CD4-positive, alpha-beta T cell (primary cell): ENCODE results near the gene SPINK1. TPM values are rescaled to one million over a fixed set of nuclear protein-coding genes. Genes with fewer than 3 reads are reported as not detected.

Experiments used
- ATAC-seq: fragments of 200-7000 bp; cut with Tn5 transposase; one replicate; pipeline ENCODE4 v1.10.0; 2022; ENCODE audit warnings: mild to moderate bottlenecking; ENCODE audit not compliant: poor library complexity
- CTCF ChIA-PET: fragments of 350-600 bp; sonication (Branson Sonifier 250); formaldehyde crosslinking; loops from one replicate; lab custom pipeline; 2021; ENCODE audit warnings: antibody characterized with exemption, inconsistent platforms; lab: Charles Lee
- POLR2A ChIA-PET: fragments of 350-600 bp; sonication (Branson Sonifier 250); formaldehyde crosslinking; loops from one replicate; lab custom pipeline; 2021; ENCODE audit warnings: antibody characterized with exemption, inconsistent platforms; lab: Charles Lee
- DNase-seq, 14 experiments: peaks; one replicate each; pipeline ENCODE4 v3.0.0-alpha.2; 2013 to 2020; ENCODE audit warnings: mixed read lengths in 2 of 14
- H3K27ac ChIP-seq, 2 donors: one replicate each; pipeline versions ENCODE4 v1.5.1 to v1.7.0; 2013; ENCODE audit warnings: low read length in 2 of 2, low read depth in 1 of 2, mild to moderate bottlenecking in 1 of 2
- H3K27me3 ChIP-seq, 2 experiments: 1 replicate in 1 of 2; 2 replicates in 1 of 2; pipeline versions ENCODE4 v1.6.1 to v1.7.0; 2013; ENCODE audit warnings: low read length in 2 of 2, control low read depth in 1 of 2, mild to moderate bottlenecking in 1 of 2, moderate library complexity in 1 of 2; ENCODE audit not compliant: insufficient read depth in 2 of 2, control insufficient read depth in 1 of 2
- H3K36me3 ChIP-seq: one replicate; pipeline ENCODE4 v1.6.1; 2013; ENCODE audit warnings: low read length, control low read depth; ENCODE audit not compliant: insufficient read depth
- H3K4me1 ChIP-seq: one replicate; pipeline ENCODE4 v1.6.1; 2013; ENCODE audit warnings: low read length, control low read depth; ENCODE audit not compliant: insufficient read depth
- H3K4me3 ChIP-seq: one replicate; pipeline ENCODE4 v1.5.1; 2013; ENCODE audit warnings: mild to moderate bottlenecking, low read length, moderate library complexity
- H3K9me3 ChIP-seq, 2 experiments: 1 replicate in 1 of 2; 2 replicates in 1 of 2; pipeline versions ENCODE4 v1.6.1 to v1.7.0; 2013; ENCODE audit warnings: low read length in 2 of 2, mild to moderate bottlenecking in 2 of 2, control low read depth in 1 of 2, moderate library complexity in 1 of 2; ENCODE audit not compliant: control insufficient read depth in 1 of 2, insufficient read depth in 1 of 2
- H3K27ac Mint-ChIP-seq: one replicate; pipeline ENCODE4 v1.8.0; 2020; ENCODE audit warnings: mixed read lengths
- H3K27me3 Mint-ChIP-seq: one replicate; pipeline ENCODE4 v1.8.0; 2021; ENCODE audit warnings: mixed read lengths
- H3K36me3 Mint-ChIP-seq: one replicate; pipeline ENCODE4 v1.8.0; 2021; ENCODE audit warnings: low read depth, mixed read lengths
- H3K4me1 Mint-ChIP-seq: one replicate; pipeline ENCODE4 v1.8.0; 2021; ENCODE audit warnings: low read depth, mixed read lengths
- H3K4me3 Mint-ChIP-seq: one replicate; pipeline ENCODE4 v1.8.0; 2020; ENCODE audit warnings: mild to moderate bottlenecking, mixed read lengths
- H3K9me3 Mint-ChIP-seq: one replicate; pipeline ENCODE4 v1.8.0; 2020; ENCODE audit warnings: mixed read lengths
- intact Hi-C, 2 experiments: fragments of 100-400 bp; cut with DNase I in 1 of 2; cut with micrococcal nuclease in 1 of 2; formaldehyde crosslinking; loops; one replicate each; pipeline versions ENCODE4 v1.15.1 to v1.9.0; 2023 to 2025; cut with DNase I, micrococcal nuclease
- total RNA-seq, 174 experiments: library from RNA in 2 of 174; stranded (reverse) in 2 of 174; gene quantifications; one replicate each; pipeline ENCODE4 v1.2.3 and lab custom pipeline; 2021 to 2026
- TF ChIP-seq, protein P1 (sequence below): fragments of 200-600 bp; IDR thresholded peaks from one replicate; pipeline ENCODE4 v1.8.0; 2022; ENCODE audit warnings: antibody characterized with exemption, mild to moderate bottlenecking

The SPINK1 gene
- total RNA-seq, 2 experiments from 2014 or later, result not detected

DNA sequence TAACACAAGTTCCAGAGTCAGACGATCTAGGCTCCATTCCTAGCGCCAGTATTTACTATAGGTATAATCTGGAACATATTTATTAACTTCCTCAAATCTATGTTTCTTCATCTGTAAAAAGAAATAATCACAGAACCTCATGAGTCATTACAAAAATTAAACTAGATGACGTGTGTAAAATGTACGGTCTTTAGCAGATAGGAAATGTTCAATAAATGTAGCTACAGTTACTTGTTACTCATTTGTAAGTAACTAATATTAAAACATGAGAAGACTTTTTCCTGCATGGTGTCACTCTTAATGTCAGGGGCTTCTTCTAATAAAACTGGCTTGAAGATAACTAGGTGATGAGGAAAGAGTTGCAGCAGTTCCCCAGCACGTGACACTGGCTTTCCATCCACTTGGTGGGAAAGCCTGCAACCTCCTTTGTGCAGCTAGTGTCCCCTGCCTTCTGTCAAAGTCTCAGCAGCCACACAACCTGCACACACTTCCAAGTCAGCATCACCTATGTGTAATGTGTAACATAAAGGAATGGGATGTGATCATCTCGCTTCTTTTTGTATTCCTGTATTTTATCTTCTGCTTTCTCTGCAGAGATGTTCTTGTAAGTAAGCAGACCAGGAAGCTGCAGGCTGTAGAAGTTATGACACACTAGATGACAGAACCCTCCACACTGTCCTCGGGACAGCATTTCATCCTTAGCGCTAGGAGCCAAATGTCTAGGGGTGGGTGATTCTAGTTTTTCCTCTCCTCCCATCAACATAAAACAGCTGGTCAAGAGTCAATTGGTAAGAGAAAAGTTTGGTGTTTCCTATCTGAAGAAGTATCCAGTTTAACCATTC, 47.1 kb downstream of the SPINK1 start:
- DNase-seq (no peak), ATAC-seq (no peak)
- Mint-ChIP-seq H3K4me3 (no peak overlapping the region), H3K36me3 (no peaks in the 10 kb centered on the region), H3K4me1 (peaks cover 21% of the 10 kb centered on the region), H3K27ac (no peak overlapping the region), H3K9me3 (no peaks in the 10 kb centered on the region), H3K27me3 (no peaks in the 10 kb centered on the region)
- H3K9me3 ChIP-seq, result peaks cover 0 to 4% of the 10 kb centered on the region in 2 experiments
- H3K4me1 ChIP-seq, result peaks cover 7% of the 10 kb centered on the region
- H3K27me3 ChIP-seq, result no peaks in the 10 kb centered on the region
- H3K36me3 ChIP-seq, result no peaks in the 10 kb centered on the region
- H3K4me3 ChIP-seq, result no peak overlapping the region
- TF ChIP-seq, protein P1, sequence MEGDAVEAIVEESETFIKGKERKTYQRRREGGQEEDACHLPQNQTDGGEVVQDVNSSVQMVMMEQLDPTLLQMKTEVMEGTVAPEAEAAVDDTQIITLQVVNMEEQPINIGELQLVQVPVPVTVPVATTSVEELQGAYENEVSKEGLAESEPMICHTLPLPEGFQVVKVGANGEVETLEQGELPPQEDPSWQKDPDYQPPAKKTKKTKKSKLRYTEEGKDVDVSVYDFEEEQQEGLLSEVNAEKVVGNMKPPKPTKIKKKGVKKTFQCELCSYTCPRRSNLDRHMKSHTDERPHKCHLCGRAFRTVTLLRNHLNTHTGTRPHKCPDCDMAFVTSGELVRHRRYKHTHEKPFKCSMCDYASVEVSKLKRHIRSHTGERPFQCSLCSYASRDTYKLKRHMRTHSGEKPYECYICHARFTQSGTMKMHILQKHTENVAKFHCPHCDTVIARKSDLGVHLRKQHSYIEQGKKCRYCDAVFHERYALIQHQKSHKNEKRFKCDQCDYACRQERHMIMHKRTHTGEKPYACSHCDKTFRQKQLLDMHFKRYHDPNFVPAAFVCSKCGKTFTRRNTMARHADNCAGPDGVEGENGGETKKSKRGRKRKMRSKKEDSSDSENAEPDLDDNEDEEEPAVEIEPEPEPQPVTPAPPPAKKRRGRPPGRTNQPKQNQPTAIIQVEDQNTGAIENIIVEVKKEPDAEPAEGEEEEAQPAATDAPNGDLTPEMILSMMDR, result no peak
- ChIA-PET CTCF (interaction anchor here (0.5 kb wide), 1 partner anchor 142 kb away, joined by 5 read pairs; no protein-coding TSS in a partner anchor), POLR2A (no interaction called here)
- intact Hi-C loops, result loop anchor here in 1 of 2 experiments (5.0 kb wide), 1 partner anchor 38 kb away; no protein-coding TSS in a partner anchor
- no peak overlapping the region for H3K27ac ChIP-seq

DNA sequence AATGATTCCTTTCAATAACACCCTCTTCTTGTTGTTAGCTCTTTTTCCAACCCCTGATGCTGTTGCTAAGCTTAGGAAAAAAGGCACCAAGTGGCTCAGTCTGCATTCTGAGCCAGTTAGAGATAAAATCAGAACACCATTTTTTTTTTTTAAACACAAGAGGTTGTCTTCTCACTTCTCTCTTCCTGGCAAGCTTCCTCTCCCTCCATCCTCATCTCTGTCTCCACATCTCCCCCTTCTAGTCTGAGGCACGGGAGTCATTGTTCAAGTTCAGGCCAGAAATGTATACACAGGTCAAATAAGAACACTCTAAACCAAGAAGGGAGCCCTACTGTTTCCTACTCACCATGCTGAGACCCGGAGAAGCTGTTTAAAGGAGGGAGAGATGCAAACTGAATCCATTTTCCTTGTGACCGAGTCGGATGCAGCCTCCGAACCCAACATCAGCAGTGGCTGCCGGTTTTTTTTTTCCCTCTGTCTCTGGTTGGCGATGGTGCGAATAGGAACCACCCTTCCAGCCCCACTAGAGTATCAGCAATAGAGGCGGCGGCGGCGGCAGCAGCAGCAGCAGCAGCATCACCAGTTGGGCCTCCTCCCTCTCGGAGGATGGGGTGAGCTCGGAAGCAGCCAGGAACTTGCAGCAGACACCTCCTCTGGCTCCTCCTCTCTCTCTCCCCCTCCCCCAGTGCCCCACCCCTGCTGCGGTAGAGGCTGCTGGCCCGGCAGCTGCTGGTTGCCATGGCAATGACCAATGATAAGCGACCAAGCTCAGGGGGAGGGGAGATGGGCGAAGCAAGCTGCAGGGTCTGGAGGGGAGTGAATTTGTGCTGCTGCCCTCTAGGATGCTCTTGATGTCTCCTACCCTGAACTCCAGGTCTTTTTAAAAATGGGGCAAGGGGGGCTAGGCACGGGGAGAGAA, 49.1 kb downstream of the SPINK1 start, which contains the start of gene JAKMIP2:
Gene JAKMIP2 (minus strand): TSS at position 619 of the 919 bp plus-strand sequence. CDS start 110,922 bp downstream, outside the sequence.
- Mint-ChIP-seq H3K36me3 (no peaks in the 10 kb centered on the region), H3K27ac (peak within 1 kb of the TSS; percentile 86), H3K4me1 (peaks cover 21% of the 10 kb centered on the region), H3K4me3 (peak within 1 kb of the TSS; percentile 87), H3K27me3 (no peaks in the 10 kb centered on the region), H3K9me3 (no peaks in the 10 kb centered on the region)
- TF ChIP-seq, protein P1, result no peak
- H3K4me1 ChIP-seq, result peaks cover 7% of the 10 kb centered on the region
- ChIA-PET POLR2A (interaction anchor here (0.6 kb wide), 1 partner anchor 1361 kb away, joined by 4 read pairs; no protein-coding TSS in a partner anchor), CTCF (interaction anchor here (1.5 kb wide), 1 partner anchor 40 kb away, joined by 4 read pairs; no protein-coding TSS in a partner anchor)
- peaks cover 0 to 4% of the 10 kb centered on the region in 2 experiments for H3K9me3 ChIP-seq
- intact Hi-C loops, result loop anchor here in 1 of 2 experiments (5.0 kb wide), 1 partner anchor 40 kb away; no protein-coding TSS in a partner anchor
- no peaks in the 10 kb centered on the region for H3K27me3 ChIP-seq
- peak within 1 kb of the TSS in 1 of 2 donors; percentile 32 for H3K27ac ChIP-seq
- ATAC-seq (peak; percentile 95), DNase-seq (peak; percentile 72 to 95 (median 82))
- H3K4me3 ChIP-seq, result peak within 1 kb of the TSS; percentile 60
- no peaks in the 10 kb centered on the region for H3K36me3 ChIP-seq
